GM19395 (cell line): ENCODE measurements around the gene RBKS.

ENCODE experiments used
- ATAC-seq: cut with Tn5 transposase; IDR thresholded peaks from one replicate; pipeline ENCODE4 v1.9.1; 2021; ENCODE audit warnings: mild to moderate bottlenecking, moderate library complexity; ENCODE audit not compliant: unreplicated experiment

Gene RBKS

DNA sequence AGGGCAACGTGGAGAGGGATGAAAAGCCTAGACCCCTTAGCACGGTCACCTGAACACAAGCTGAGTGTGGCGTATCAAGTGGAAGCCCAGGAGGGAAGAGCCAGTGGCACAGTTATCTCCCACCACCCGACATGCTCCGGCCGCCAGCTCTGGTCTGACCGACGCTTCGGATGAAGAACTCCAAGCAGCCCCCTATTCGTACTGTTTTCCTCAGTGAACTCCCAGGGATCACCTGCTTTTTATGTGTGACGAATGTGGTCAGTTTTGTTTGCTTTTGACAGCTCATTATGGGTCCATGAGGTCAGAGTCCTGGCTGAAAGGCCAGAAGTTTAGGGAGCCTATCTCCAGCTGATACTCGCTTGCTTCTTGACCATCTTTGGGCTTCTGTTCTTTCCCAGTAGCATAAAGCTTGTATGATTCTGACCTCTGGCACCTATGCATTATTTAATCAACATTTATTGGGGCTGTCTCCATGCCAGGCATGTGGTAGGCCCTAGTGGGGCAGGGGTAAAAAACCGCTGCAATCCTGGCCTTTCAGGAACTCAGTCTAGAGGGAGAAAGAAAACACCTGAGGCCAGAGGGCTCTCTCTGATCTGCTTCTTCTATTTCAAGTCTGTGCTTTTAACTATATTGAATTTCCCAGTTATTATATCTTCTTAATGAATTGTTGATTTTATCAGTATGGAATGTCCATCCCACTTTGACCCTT is 151.7 kb downstream of the RBKS start:
- ATAC-seq, result no peak

DNA sequence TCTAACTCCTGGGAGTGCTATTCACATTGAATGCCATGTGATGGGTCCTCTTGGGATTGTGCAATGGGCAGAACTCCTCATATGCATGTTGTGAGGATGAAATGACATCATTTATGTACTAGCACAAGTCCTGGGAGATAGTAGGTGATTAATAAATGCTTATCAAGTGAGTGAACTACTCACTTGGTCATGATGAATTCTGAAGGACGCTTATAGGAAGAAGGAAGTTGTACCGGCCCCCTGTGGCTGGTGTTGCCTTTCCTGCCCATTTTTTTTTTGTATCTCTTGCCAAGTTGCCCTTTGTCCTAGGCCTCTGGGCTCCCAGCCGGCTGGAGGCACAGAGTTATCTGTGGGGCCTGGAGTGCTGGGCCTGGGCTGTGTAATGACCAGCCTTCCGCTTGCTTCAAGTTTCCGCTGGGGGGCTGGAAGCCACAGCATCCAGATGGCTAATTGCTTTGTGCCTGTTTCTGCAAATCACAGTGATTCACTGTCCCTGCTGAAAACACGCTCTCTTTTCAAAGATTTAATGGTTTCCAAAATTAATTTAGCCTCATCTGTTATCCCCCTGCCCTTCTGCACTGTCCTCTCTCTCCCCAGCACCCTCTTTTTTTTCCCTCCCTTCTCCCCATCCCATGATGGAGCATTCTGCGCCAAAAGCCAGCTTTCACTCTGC is 152.4 kb downstream of the RBKS start:
- ATAC-seq, result no peak

DNA sequence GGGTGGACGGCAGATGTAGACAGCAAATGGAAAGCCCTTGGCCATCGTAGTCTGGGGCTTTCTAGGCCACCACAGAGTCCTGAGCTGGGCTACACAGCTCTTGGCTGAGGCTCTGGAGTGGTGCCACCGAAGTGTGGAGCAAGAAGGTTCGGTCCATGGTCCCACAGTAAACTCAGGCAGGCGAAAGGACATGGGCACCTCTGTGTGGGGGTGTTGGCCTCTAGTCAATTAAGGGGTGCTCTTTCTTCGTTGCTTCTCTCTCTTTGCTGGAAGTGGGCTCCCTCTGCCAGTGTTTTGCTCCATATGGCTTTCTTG is 153.3 kb downstream of the RBKS start:
- no peak for ATAC-seq

DNA sequence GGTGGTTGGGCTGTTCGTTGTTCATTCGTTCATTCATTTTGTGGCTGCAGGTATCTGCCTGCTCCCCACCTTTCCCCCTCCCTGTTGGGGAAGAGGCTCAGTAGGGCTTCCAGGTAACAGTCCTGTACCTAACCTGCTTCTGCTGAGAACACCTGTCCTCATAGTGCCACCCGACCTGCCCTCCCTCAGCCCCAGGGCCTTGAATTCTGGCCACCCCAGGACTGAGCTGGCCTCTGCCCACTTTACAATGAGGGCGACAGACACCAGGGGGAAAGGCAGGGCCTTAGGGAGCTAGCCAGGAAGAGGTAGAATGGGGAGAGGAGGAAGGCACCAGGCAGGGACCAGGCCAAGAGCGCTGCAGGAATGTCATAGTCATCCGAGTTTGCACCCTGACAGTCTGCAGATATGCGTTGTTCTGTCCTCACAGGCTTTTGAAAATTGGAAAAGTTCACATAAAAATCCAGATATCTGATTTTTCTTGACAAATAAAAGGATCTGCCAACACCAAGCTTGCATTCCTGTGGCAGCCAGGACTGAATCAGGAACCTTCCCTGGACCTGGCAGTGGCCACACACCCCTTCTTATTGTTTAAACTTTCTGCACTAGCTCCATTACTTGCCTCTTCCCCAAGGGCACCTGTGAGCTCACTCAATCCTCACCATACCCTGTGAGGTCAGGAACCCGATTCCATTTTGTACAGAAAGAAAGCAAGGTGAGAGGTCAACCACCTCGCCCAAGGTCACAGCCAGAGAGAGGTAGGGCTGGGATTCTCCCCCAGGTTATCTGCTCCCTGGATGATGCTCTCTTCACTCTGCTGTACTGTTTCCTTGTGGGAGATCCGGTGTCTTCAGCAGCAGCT is 153.9 kb downstream of the RBKS start:
- no peak for ATAC-seq

DNA sequence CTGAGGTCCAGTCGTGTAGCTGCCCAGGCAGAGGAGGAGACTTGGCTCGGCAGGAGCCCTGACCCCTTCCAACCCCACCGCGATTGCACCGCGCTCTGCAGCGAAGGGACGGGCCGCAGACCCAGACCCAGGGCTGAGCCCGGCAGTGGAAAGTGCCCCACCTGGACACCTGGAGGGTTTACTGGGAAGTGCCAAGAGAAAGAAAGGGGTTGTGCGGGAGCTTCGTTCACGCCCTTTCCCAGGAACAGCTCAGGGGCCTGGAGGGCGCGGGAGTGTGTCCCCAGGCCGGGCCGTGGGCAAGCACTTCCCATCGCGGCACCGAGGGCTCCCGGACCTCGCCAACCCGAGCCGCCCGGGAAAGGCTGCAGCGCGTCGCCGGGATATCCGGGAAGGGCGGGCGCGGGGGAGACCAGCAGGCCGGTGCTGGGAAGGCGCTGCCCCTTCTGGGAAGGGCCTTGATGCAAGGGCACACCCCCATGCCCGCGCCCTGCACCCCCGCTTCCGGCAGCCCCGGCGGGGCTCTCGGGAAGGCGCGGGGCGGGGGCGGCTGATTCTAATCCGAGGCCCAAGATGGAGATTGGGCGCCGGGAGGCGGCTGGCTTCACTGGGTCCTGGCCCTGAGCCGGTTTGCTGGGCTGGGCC is 154.8 kb downstream of the RBKS start:
- no peak for ATAC-seq

DNA sequence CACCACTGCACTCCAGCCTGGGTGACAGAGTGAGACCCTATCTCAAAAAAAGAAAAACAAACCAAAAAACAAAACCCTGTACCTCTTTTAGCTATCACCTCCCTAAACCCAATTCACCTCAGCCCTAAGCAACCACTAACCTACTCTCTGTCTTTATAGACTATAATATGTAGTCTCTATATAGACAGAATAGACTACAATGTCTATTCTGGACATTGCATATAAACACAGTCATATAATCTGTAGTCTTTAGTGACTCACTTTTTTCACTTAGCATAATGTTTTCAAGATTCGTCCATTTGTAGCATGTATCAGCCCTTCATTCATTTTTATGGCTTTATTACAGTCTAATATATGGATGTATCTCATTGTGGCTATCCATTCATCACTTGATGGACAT is 155.9 kb downstream of the RBKS start:
- no peak for ATAC-seq
